ENCODE data around the gene KCNQ1. TPM values are rescaled to one million over a fixed set of nuclear protein-coding genes. Genes with fewer than 3 reads are reported as not detected.
A peak's percentile ranks its signal among the peaks of the same experiment; 100 is the strongest.

Gene KCNQ1
- total RNA-seq, 1 experiment from 2014 or later = 1.0 TPM

GRCh38 chr11:2746401-2747247 lies 301.8 kb downstream of the KCNQ1 start:
- no TSS peak for BruUV-seq (replicated peaks)
- peaks cover 8% of the 10 kb centered on the region for H3K4me1 ChIP-seq
- H3K36me3 ChIP-seq (ENCODE audit: control insufficient read depth, insufficient read depth, low read length) = no peaks in the 10 kb centered on the region
- CTCF ChIA-PET = no interaction called here
- Mint-ChIP-seq H3K9me3 (ENCODE audit: unreplicated experiment) (no peaks in the 10 kb centered on the region), H3K27me3 (ENCODE audit: insufficient read depth, unreplicated experiment) (no peaks in the 10 kb centered on the region), H3K27ac (ENCODE audit: unreplicated experiment) (no peak overlapping the region), H3K4me3 (ENCODE audit: unreplicated experiment) (no peak overlapping the region), H3K4me1 (ENCODE audit: low read depth, unreplicated experiment) (peaks cover 2% of the 10 kb centered on the region), H3K36me3 (ENCODE audit: insufficient read depth, unreplicated experiment) (no peaks in the 10 kb centered on the region)
- DNase-seq = peak in 1 of 2 experiments; percentile 23
- intact Hi-C loops (cut with micrococcal nuclease; ENCODE audit: unreplicated experiment) = no loop called here
- POLR2A ChIA-PET = no interaction called here
- no peaks in the 10 kb centered on the region for H3K9me3 ChIP-seq
- no peaks in the 10 kb centered on the region for H3K27me3 ChIP-seq (replicated peaks; ENCODE audit: control insufficient read depth, insufficient read depth, low read length)
- TF ChIP-seq CTCF (IDR thresholded peaks at IDR 0.05; ENCODE audit: insufficient read depth in 1 of 2, low read depth in 1 of 2, low read length in 1 of 2, severe bottlenecking in 1 of 2, unreplicated experiment in 1 of 2) = no peak
- no peak overlapping the region for H3K4me3 ChIP-seq (ENCODE audit: low read depth, low read length)

- DNase-seq = peak in 1 of 2 experiments; percentile 44
- Mint-ChIP-seq H3K27me3 (ENCODE audit: insufficient read depth, unreplicated experiment) (no peaks in the 10 kb centered on the region), H3K27ac (ENCODE audit: unreplicated experiment) (peak overlapping the region; percentile 17), H3K9me3 (ENCODE audit: unreplicated experiment) (no peaks in the 10 kb centered on the region), H3K4me1 (ENCODE audit: low read depth, unreplicated experiment) (no peaks in the 10 kb centered on the region), H3K36me3 (ENCODE audit: insufficient read depth, unreplicated experiment) (no peaks in the 10 kb centered on the region), H3K4me3 (ENCODE audit: unreplicated experiment) (no peak overlapping the region)
- BruUV-seq (replicated peaks) = no TSS peak
- Histone ChIP-seq H3K36me3 (ENCODE audit: control insufficient read depth, insufficient read depth, low read length) (no peaks in the 10 kb centered on the region), H3K27me3 (replicated peaks; ENCODE audit: control insufficient read depth, insufficient read depth, low read length) (no peaks in the 10 kb centered on the region), H3K4me1 (peaks cover 4% of the 10 kb centered on the region; the same call in 1 of the 2 replicates), H3K9me3 (no peaks in the 10 kb centered on the region), H3K4me3 (ENCODE audit: low read depth, low read length) (no peak overlapping the region)
- TF ChIP-seq CTCF (IDR thresholded peaks at IDR 0.05; ENCODE audit: insufficient read depth in 1 of 2, low read depth in 1 of 2, low read length in 1 of 2, severe bottlenecking in 1 of 2, unreplicated experiment in 1 of 2) = no peak
- ChIA-PET POLR2A (no interaction called here), CTCF (no interaction called here)
- intact Hi-C loops (cut with micrococcal nuclease; ENCODE audit: unreplicated experiment) = no loop called here
Measured at GRCh38 chr11:2747248-2748027, 302.6 kb downstream of the KCNQ1 start.

GRCh38 chr11:2748061-2748813 lies 303.4 kb downstream of the KCNQ1 start:
- H3K4me1 Mint-ChIP-seq (ENCODE audit: low read depth, unreplicated experiment) = no peaks in the 10 kb centered on the region
- H3K36me3 Mint-ChIP-seq (ENCODE audit: insufficient read depth, unreplicated experiment) = no peaks in the 10 kb centered on the region
- Histone ChIP-seq H3K4me3 (ENCODE audit: low read depth, low read length) (no peak overlapping the region), H3K4me1 (peaks cover 5% of the 10 kb centered on the region; the same call in 1 of the 2 replicates), H3K27me3 (replicated peaks; ENCODE audit: control insufficient read depth, insufficient read depth, low read length) (no peaks in the 10 kb centered on the region), H3K9me3 (no peaks in the 10 kb centered on the region), H3K36me3 (ENCODE audit: control insufficient read depth, insufficient read depth, low read length) (no peaks in the 10 kb centered on the region)
- no peak overlapping the region for H3K4me3 Mint-ChIP-seq (ENCODE audit: unreplicated experiment)
- peak in 1 of 2 experiments; percentile 17 for DNase-seq
- no peaks in the 10 kb centered on the region for H3K9me3 Mint-ChIP-seq (ENCODE audit: unreplicated experiment)
- no peak overlapping the region for H3K27ac Mint-ChIP-seq (ENCODE audit: unreplicated experiment)
- no TSS peak for BruUV-seq (replicated peaks)
- CTCF ChIA-PET = no interaction called here
- POLR2A ChIA-PET = no interaction called here
- H3K27me3 Mint-ChIP-seq (ENCODE audit: insufficient read depth, unreplicated experiment) = no peaks in the 10 kb centered on the region
- intact Hi-C loops (cut with micrococcal nuclease; ENCODE audit: unreplicated experiment) = no loop called here
- no peak for TF ChIP-seq CTCF (IDR thresholded peaks at IDR 0.05; ENCODE audit: insufficient read depth in 1 of 2, low read depth in 1 of 2, low read length in 1 of 2, severe bottlenecking in 1 of 2, unreplicated experiment in 1 of 2)

All from Caco-2 (cell line).